A673 (cell line): Measurements from ENCODE around the gene PFKFB4.

ENCODE experiments used
- EZH2 ChIP-seq: fragments of 200-600 bp; sonication (generic); IDR thresholded peaks from 2 replicates; pipeline ENCODE4 v1.6.1; 2017; ENCODE audit warnings: borderline replicate concordance, low read depth, mild to moderate bottlenecking, mixed read lengths, antibody characterized with exemption, low read length; ENCODE audit not compliant: poor library complexity, severe bottlenecking
- TF ChIP-seq, protein P1 (sequence below): fragments of 300-800, 200-600 bp; sonication (generic); conservative IDR thresholded peaks from 2 replicates; pipeline ENCODE4 v1.5.1; 2017; ENCODE audit warnings: low read depth, mild to moderate bottlenecking, antibody characterized with exemption, low read length, moderate library complexity, mixed read lengths

DNA sequence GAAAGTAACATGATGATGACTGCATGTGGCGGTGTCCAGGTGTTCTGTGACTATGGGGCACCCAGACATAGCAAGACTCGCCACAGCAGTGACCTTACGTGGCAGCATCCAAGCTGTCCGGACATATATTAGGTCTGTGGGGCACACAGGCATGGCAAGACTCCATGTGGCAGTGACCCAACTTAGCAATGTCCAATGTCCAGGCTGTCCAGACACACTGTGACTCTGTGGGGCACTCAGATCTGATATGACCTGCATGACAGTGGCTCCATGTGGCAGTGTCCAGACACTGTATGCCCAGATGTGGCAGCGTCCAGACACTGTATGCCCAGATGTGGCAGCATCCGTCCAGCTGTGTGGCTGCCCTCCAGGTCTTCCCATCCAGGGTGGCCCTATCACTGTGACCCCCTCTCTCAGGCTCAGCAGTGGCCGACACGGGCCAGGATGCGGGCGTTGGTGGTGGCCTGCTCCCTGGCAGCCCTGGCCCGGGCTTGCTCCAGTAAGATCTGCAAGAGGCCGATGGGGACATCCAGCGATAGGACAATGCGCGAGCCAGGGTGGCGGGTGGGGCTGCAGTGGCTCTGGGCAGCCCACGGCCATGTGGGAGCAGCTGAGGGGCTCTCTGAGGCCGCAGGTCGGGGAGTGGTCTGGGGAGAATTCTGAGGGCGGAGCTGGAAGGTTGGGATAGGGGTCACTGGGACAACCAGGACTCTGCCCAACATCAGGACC lies 5.9 kb upstream of the PFKFB4 start:
- TF ChIP-seq EZH2, result no peak
- TF ChIP-seq, protein P1, sequence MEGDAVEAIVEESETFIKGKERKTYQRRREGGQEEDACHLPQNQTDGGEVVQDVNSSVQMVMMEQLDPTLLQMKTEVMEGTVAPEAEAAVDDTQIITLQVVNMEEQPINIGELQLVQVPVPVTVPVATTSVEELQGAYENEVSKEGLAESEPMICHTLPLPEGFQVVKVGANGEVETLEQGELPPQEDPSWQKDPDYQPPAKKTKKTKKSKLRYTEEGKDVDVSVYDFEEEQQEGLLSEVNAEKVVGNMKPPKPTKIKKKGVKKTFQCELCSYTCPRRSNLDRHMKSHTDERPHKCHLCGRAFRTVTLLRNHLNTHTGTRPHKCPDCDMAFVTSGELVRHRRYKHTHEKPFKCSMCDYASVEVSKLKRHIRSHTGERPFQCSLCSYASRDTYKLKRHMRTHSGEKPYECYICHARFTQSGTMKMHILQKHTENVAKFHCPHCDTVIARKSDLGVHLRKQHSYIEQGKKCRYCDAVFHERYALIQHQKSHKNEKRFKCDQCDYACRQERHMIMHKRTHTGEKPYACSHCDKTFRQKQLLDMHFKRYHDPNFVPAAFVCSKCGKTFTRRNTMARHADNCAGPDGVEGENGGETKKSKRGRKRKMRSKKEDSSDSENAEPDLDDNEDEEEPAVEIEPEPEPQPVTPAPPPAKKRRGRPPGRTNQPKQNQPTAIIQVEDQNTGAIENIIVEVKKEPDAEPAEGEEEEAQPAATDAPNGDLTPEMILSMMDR, result no peak
